Measurements from ENCODE around the gene LAMP2. TPM values are rescaled to one million over a fixed set of nuclear protein-coding genes. Genes with fewer than 3 reads are reported as not detected.
"Not testable (repeated sequence)": the region's sequence is repeated elsewhere in the genome, so short reads cannot be mapped to it uniquely, and the experiment has no call there.

Gene LAMP2
- total RNA-seq, 4 donors from 2014 or later = 119 to 154 (median 131) TPM

GRCh38 chrX:120504569-120504968 lies 35.5 kb upstream of the LAMP2 start:
- TF ChIP-seq POLR2AphosphoS5 (IDR thresholded peaks at IDR 0.05) (no peak), EP300 (IDR thresholded peaks at IDR 0.05) (no peak), POLR2A (IDR thresholded peaks at IDR 0.05) (no peak), CTCF (IDR thresholded peaks at IDR 0.05) (no peak)
- no peak overlapping the region for H3K27ac ChIP-seq
- no peaks in the 10 kb centered on the region for H3K9me3 ChIP-seq
- no peaks in the 10 kb centered on the region for H3K4me1 ChIP-seq
- WGBS = 74% methylated on average over 1 of the region's 1 CpG
- no peak for DNase-seq (ENCODE audit: low spot score in 2 of 2)
- H3K4me3 ChIP-seq = no peak overlapping the region
- no peaks in the 10 kb centered on the region for H3K36me3 ChIP-seq
- H3K27me3 ChIP-seq = no peaks in the 10 kb centered on the region

- H3K27me3 ChIP-seq = no peaks in the 10 kb centered on the region
- H3K4me3 ChIP-seq = no peak overlapping the region
- no peak for DNase-seq (ENCODE audit: low spot score in 2 of 2)
- TF ChIP-seq CTCF (IDR thresholded peaks at IDR 0.05) = no peak
- no peak for TF ChIP-seq EP300 (IDR thresholded peaks at IDR 0.05)
- TF ChIP-seq POLR2A (IDR thresholded peaks at IDR 0.05) = no peak
- no peak for TF ChIP-seq POLR2AphosphoS5 (IDR thresholded peaks at IDR 0.05)
- H3K4me1 ChIP-seq = no peaks in the 10 kb centered on the region
- no peak overlapping the region for H3K27ac ChIP-seq
- 65% methylated on average over 4 of the region's 4 CpGs for WGBS
- H3K9me3 ChIP-seq = no peaks in the 10 kb centered on the region
- no peaks in the 10 kb centered on the region for H3K36me3 ChIP-seq
Observed at GRCh38 chrX:120499301-120500072, 30.4 kb upstream of the LAMP2 start.

GRCh38 chrX:120490119-120490518 lies 21.0 kb upstream of the LAMP2 start:
- 96% methylated on average over 2 of the region's 2 CpGs for WGBS

GRCh38 chrX:120486786-120487185 lies 17.7 kb upstream of the LAMP2 start:
- Histone ChIP-seq H3K4me1 (no peaks in the 10 kb centered on the region), H3K27ac (no peak overlapping the region), H3K27me3 (no peaks in the 10 kb centered on the region), H3K36me3 (no peaks in the 10 kb centered on the region), H3K9me3 (no peaks in the 10 kb centered on the region), H3K4me3 (no peak overlapping the region)
- no peak for DNase-seq (ENCODE audit: low spot score in 2 of 2)
- 59% methylated on average over 9 of the region's 9 CpGs for WGBS
- TF ChIP-seq POLR2AphosphoS5 (IDR thresholded peaks at IDR 0.05) = no peak
- TF ChIP-seq CTCF (IDR thresholded peaks at IDR 0.05) = no peak
- no peak for TF ChIP-seq POLR2A (IDR thresholded peaks at IDR 0.05)
- no peak for TF ChIP-seq EP300 (IDR thresholded peaks at IDR 0.05)

More at GRCh38 chrX:120490119-120490518, 21.0 kb upstream of the LAMP2 start:
- H3K27me3 ChIP-seq; H3K27ac ChIP-seq; H3K9me3 ChIP-seq; H3K4me3 ChIP-seq; H3K4me1 ChIP-seq; DNase-seq (ENCODE audit: low spot score in 2 of 2); H3K36me3 ChIP-seq: not testable (repeated sequence)

GRCh38 chrX:120485638-120486520 lies 16.8 kb upstream of the LAMP2 start:
- Histone ChIP-seq H3K27ac (peak overlapping the region; percentile 90), H3K4me3 (peak overlapping the region; percentile 50), H3K36me3 (no peaks in the 10 kb centered on the region), H3K27me3 (no peaks in the 10 kb centered on the region), H3K9me3 (no peaks in the 10 kb centered on the region), H3K4me1 (no peaks in the 10 kb centered on the region)
- DNase-seq (ENCODE audit: low spot score in 2 of 2) = peak; percentile 75 to 81
- TF ChIP-seq CTCF (IDR thresholded peaks at IDR 0.05) = peak; percentile 51 to 57
- TF ChIP-seq POLR2A (IDR thresholded peaks at IDR 0.05) = peak in 1 of 2 donors; percentile 32
- peak in 1 of 3 donors; percentile 49 for TF ChIP-seq POLR2AphosphoS5 (IDR thresholded peaks at IDR 0.05)
- no peak for TF ChIP-seq EP300 (IDR thresholded peaks at IDR 0.05)
- WGBS = 36% methylated on average over 39 of the region's 39 CpGs
